ENCODE data around the gene ZNF711.
A peak's percentile ranks its signal among the peaks of the same experiment; 100 is the strongest.
"Not testable (repeated sequence)": the region's sequence is repeated elsewhere in the genome, so short reads cannot be mapped to it uniquely, and the experiment has no call there.

ZNF711 gene

GRCh38 chrX:85243761-85244449, at the start of gene ZNF711, which contains the start of gene SATL1:
Gene ZNF711 (plus strand): TSS chrX:85243991. CDS start chrX:85247573, 3,582 bp downstream.
Gene SATL1 (minus strand): TSS chrX:85243779. CDS start chrX:85108968, 134,811 bp downstream.
- H3K36me3 Mint-ChIP-seq, result peaks cover 0 to 2% of the 10 kb centered on the region in 2 donors
- no peaks in the 10 kb centered on the region for H3K27me3 Mint-ChIP-seq
- DNase-seq (no peak), ATAC-seq (replicated peaks) (peak; percentile 71 to 79)
- H3K4me1 Mint-ChIP-seq, result peaks cover 0 to 3% of the 10 kb centered on the region in 2 donors
- peak within 1 kb of the TSS; percentile 88 to 91 for H3K4me3 Mint-ChIP-seq
- H3K27ac Mint-ChIP-seq, result peak within 1 kb of the TSS; percentile 89
- H3K9me3 Mint-ChIP-seq, result no peaks in the 10 kb centered on the region

- DNase-seq (no peak), ATAC-seq (replicated peaks) (no peak)
- Mint-ChIP-seq H3K36me3 (no peaks in the 10 kb centered on the region), H3K4me3 (no peak overlapping the region), H3K9me3 (peaks cover 4 to 5% of the 10 kb centered on the region in 2 donors), H3K27ac (no peak overlapping the region), H3K27me3 (no peaks in the 10 kb centered on the region), H3K4me1 (no peaks in the 10 kb centered on the region)
Measured at GRCh38 chrX:85196319-85196718, 47.5 kb upstream of the ZNF711 start.

GRCh38 chrX:85203461-85203970, 40.3 kb upstream of the ZNF711 start:
- Mint-ChIP-seq H3K9me3 (no peaks in the 10 kb centered on the region), H3K36me3 (no peaks in the 10 kb centered on the region), H3K27ac (no peak overlapping the region), H3K27me3 (no peaks in the 10 kb centered on the region), H3K4me3 (no peak overlapping the region), H3K4me1 (no peaks in the 10 kb centered on the region)
- ATAC-seq (replicated peaks), result no peak
- no peak for DNase-seq

GRCh38 chrX:85213792-85214530, 29.8 kb upstream of the ZNF711 start:
- H3K9me3 Mint-ChIP-seq, result no peaks in the 10 kb centered on the region
- H3K27me3 Mint-ChIP-seq, result no peaks in the 10 kb centered on the region
- H3K27ac Mint-ChIP-seq, result no peak overlapping the region
- ATAC-seq (replicated peaks) (peak in 1 of 2 donors; percentile 65), DNase-seq (no peak)
- no peaks in the 10 kb centered on the region for H3K4me1 Mint-ChIP-seq
- no peak overlapping the region for H3K4me3 Mint-ChIP-seq
- H3K36me3 Mint-ChIP-seq, result no peaks in the 10 kb centered on the region

GRCh38 chrX:85215946-85216345, 27.8 kb upstream of the ZNF711 start:
- ATAC-seq (replicated peaks), result no peak
- no peak for DNase-seq
- H3K36me3 Mint-ChIP-seq, result no peaks in the 10 kb centered on the region

GRCh38 chrX:85221361-85221760, 22.4 kb upstream of the ZNF711 start:
- DNase-seq, result no peak
- no peak overlapping the region for H3K4me3 Mint-ChIP-seq

More at GRCh38 chrX:85215946-85216345, 27.8 kb upstream of the ZNF711 start:
- Mint-ChIP-seq H3K4me1 (no peaks in the 10 kb centered on the region), H3K27ac (no peak overlapping the region), H3K4me3 (no peak overlapping the region), H3K9me3 (no peaks in the 10 kb centered on the region), H3K27me3 (no peaks in the 10 kb centered on the region)

GRCh38 chrX:85223359-85223758, 20.4 kb upstream of the ZNF711 start:
- no peaks in the 10 kb centered on the region for H3K9me3 Mint-ChIP-seq
- H3K27me3 Mint-ChIP-seq, result peaks cover 0 to 9% of the 10 kb centered on the region in 2 donors
- H3K36me3 Mint-ChIP-seq, result no peaks in the 10 kb centered on the region
- H3K27ac Mint-ChIP-seq, result no peak overlapping the region
- DNase-seq (no peak), ATAC-seq (replicated peaks) (no peak)
- H3K4me1 Mint-ChIP-seq, result no peaks in the 10 kb centered on the region
- H3K4me3 Mint-ChIP-seq, result no peak overlapping the region

More at GRCh38 chrX:85221361-85221760, 22.4 kb upstream of the ZNF711 start:
- H3K4me1 Mint-ChIP-seq, result no peaks in the 10 kb centered on the region
- peaks cover 0 to 9% of the 10 kb centered on the region in 2 donors for H3K27me3 Mint-ChIP-seq
- no peak for ATAC-seq (replicated peaks)
- H3K9me3 Mint-ChIP-seq, result no peaks in the 10 kb centered on the region
- H3K27ac Mint-ChIP-seq, result no peak overlapping the region
- no peaks in the 10 kb centered on the region for H3K36me3 Mint-ChIP-seq

- H3K27me3 Mint-ChIP-seq, result no peaks in the 10 kb centered on the region
Measured at GRCh38 chrX:85243155-85243554, 636 bp upstream of the ZNF711 start.

GRCh38 chrX:85244450-85245211, 840 bp downstream of the ZNF711 start:
- no peaks in the 10 kb centered on the region for H3K9me3 Mint-ChIP-seq
- peaks cover 0 to 2% of the 10 kb centered on the region in 2 donors for H3K36me3 Mint-ChIP-seq
- DNase-seq (no peak), ATAC-seq (replicated peaks) (peak; percentile 66 to 68)
- H3K4me1 Mint-ChIP-seq, result peaks cover 0 to 3% of the 10 kb centered on the region in 2 donors
- no peaks in the 10 kb centered on the region for H3K27me3 Mint-ChIP-seq
- H3K27ac Mint-ChIP-seq, result peak overlapping the region; percentile 89
- peak overlapping the region; percentile 88 to 91 for H3K4me3 Mint-ChIP-seq

More at GRCh38 chrX:85243155-85243554, 636 bp upstream of the ZNF711 start:
- DNase-seq, result no peak
- Mint-ChIP-seq H3K36me3 (no peaks in the 10 kb centered on the region), H3K9me3 (no peaks in the 10 kb centered on the region), H3K27ac (no peak overlapping the region), H3K4me1 (peaks cover 0 to 3% of the 10 kb centered on the region in 2 donors), H3K4me3 (peak overlapping the region in 1 of 2 donors; percentile 64)
- ATAC-seq (replicated peaks), result no peak

GRCh38 chrX:85285286-85285685, 41.5 kb downstream of the ZNF711 start:
- not testable (repeated sequence) for H3K4me1 Mint-ChIP-seq; H3K27ac Mint-ChIP-seq; ATAC-seq (replicated peaks); H3K36me3 Mint-ChIP-seq; DNase-seq; H3K27me3 Mint-ChIP-seq; H3K4me3 Mint-ChIP-seq; H3K9me3 Mint-ChIP-seq

- Mint-ChIP-seq H3K27ac (no peak overlapping the region), H3K9me3 (peaks cover 4 to 8% of the 10 kb centered on the region in 2 donors), H3K36me3 (no peaks in the 10 kb centered on the region), H3K27me3 (no peaks in the 10 kb centered on the region), H3K4me3 (no peak overlapping the region), H3K4me1 (no peaks in the 10 kb centered on the region)
- DNase-seq, result no peak
- ATAC-seq (replicated peaks), result no peak
Measured at GRCh38 chrX:85288992-85289723, 45.4 kb downstream of the ZNF711 start.

- Mint-ChIP-seq H3K4me3 (no peak overlapping the region), H3K27me3 (no peaks in the 10 kb centered on the region), H3K27ac (no peak overlapping the region), H3K9me3 (no peaks in the 10 kb centered on the region), H3K36me3 (no peaks in the 10 kb centered on the region), H3K4me1 (peaks cover 0 to 2% of the 10 kb centered on the region in 2 donors)
- no peak for ATAC-seq (replicated peaks)
- no peak for DNase-seq
Measured at GRCh38 chrX:85303544-85303943, 59.8 kb downstream of the ZNF711 start.

- Mint-ChIP-seq H3K4me3 (no peak overlapping the region), H3K4me1 (no peaks in the 10 kb centered on the region), H3K27ac (no peak overlapping the region), H3K9me3 (peaks cover 0 to 4% of the 10 kb centered on the region in 2 donors), H3K27me3 (peaks cover 0 to 5% of the 10 kb centered on the region in 2 donors), H3K36me3 (no peaks in the 10 kb centered on the region)
- ATAC-seq (replicated peaks) (peak in 1 of 2 donors; percentile 43), DNase-seq (no peak)
Measured at GRCh38 chrX:85309717-85310116, 65.9 kb downstream of the ZNF711 start.
